Stromal cell of bone marrow (primary cell): ENCODE results near the gene ADRA1B.
"Not testable (repeated sequence)": the region's sequence is repeated elsewhere in the genome, so short reads cannot be mapped to it uniquely, and the experiment has no call there.

ENCODE experiments used
- DNase-seq: peaks from one replicate; pipeline ENCODE4 v3.0.0-alpha.2; 2012; ENCODE audit warnings: low read depth

The ADRA1B gene

GRCh38 chr5:159969966-159970365 lies 53.7 kb downstream of the ADRA1B start:
- no peak for DNase-seq

GRCh38 chr5:159971038-159971437 lies 54.8 kb downstream of the ADRA1B start:
- no peak for DNase-seq

- no peak for DNase-seq
Measured at GRCh38 chr5:159971514-159971913, 55.2 kb downstream of the ADRA1B start.

GRCh38 chr5:159971931-159972461 lies 55.7 kb downstream of the ADRA1B start:
- DNase-seq: no peak

GRCh38 chr5:159972538-159973362 lies 56.5 kb downstream of the ADRA1B start:
- DNase-seq: no peak

- DNase-seq: peak; percentile 90
Measured at GRCh38 chr5:159975462-159976019, 59.3 kb downstream of the ADRA1B start.

- no peak for DNase-seq
Measured at GRCh38 chr5:159976921-159977320, 60.6 kb downstream of the ADRA1B start.

GRCh38 chr5:159978358-159978757 lies 62.1 kb downstream of the ADRA1B start:
- DNase-seq: no peak

GRCh38 chr5:159982421-159983173 lies 66.3 kb downstream of the ADRA1B start:
- DNase-seq: no peak

- peak; percentile 21 for DNase-seq
Measured at GRCh38 chr5:159987031-159987674, 70.9 kb downstream of the ADRA1B start.

GRCh38 chr5:159990506-159990905 lies 74.2 kb downstream of the ADRA1B start:
- no peak for DNase-seq

GRCh38 chr5:159992566-159992965 lies 76.3 kb downstream of the ADRA1B start:
- no peak for DNase-seq

GRCh38 chr5:159993194-159993593 lies 76.9 kb downstream of the ADRA1B start:
- no peak for DNase-seq

- DNase-seq: no peak
Measured at GRCh38 chr5:159995907-159996306, 79.6 kb downstream of the ADRA1B start.

GRCh38 chr5:160001457-160001856 lies 85.2 kb downstream of the ADRA1B start:
- DNase-seq: no peak

- DNase-seq: no peak
Measured at GRCh38 chr5:160007514-160007913, 91.2 kb downstream of the ADRA1B start.

GRCh38 chr5:160008529-160008876 lies 92.2 kb downstream of the ADRA1B start:
- DNase-seq: not testable (repeated sequence)

- DNase-seq: peak; percentile 99
Measured at GRCh38 chr5:160008877-160009590, 92.8 kb downstream of the ADRA1B start, which contains the start of gene TTC1. TSS of gene TTC1 (plus strand) at chr5:160009139. CDS start at chr5:160010529, 1,390 bp downstream.

GRCh38 chr5:160009591-160009989 lies 93.3 kb downstream of the ADRA1B start:
- DNase-seq: no peak

GRCh38 chr5:160011471-160011870 lies 95.2 kb downstream of the ADRA1B start:
- no peak for DNase-seq

GRCh38 chr5:160014197-160014596 lies 97.9 kb downstream of the ADRA1B start:
- not testable (repeated sequence) for DNase-seq
